GM19328 (cell line): ENCODE data around the gene NLGN4Y.
"Not testable (repeated sequence)": the region's sequence is repeated elsewhere in the genome, so short reads cannot be mapped to it uniquely, and the experiment has no call there.

Source experiments
- ATAC-seq: cut with Tn5 transposase; IDR thresholded peaks from one replicate; pipeline ENCODE4 v1.9.1; 2021; ENCODE audit warnings: mild to moderate bottlenecking, moderate library complexity; ENCODE audit not compliant: unreplicated experiment

Gene NLGN4Y

GRCh38 chrY:14829366-14829885 is 305.1 kb downstream of the NLGN4Y start:
- ATAC-seq: no peak

GRCh38 chrY:14834103-14835060 is 310.1 kb downstream of the NLGN4Y start:
- ATAC-seq: no peak

- ATAC-seq: no peak
Measured at GRCh38 chrY:14837466-14837865, 313.1 kb downstream of the NLGN4Y start.

GRCh38 chrY:14850734-14851133 is 326.4 kb downstream of the NLGN4Y start:
- no peak for ATAC-seq

GRCh38 chrY:14860448-14860847 is 336.1 kb downstream of the NLGN4Y start:
- ATAC-seq: no peak

- ATAC-seq: not testable (repeated sequence)
Measured at GRCh38 chrY:14861033-14861432, 336.7 kb downstream of the NLGN4Y start.

GRCh38 chrY:14871971-14872370 is 347.6 kb downstream of the NLGN4Y start:
- no peak for ATAC-seq
